Lower lobe of right lung (tissue), 2 donors: ENCODE results near the gene PCDHGC5. TPM values are rescaled to one million over a fixed set of nuclear protein-coding genes. Genes with fewer than 3 reads are reported as not detected.

Experiments
- ATAC-seq, 2 donors: fragments of 200-7000 bp; cut with Tn5 transposase; one replicate each; pipeline ENCODE4 v1.9.1; 2020 to 2022; ENCODE audit warnings: mild to moderate bottlenecking in 2 of 2, moderate library complexity in 2 of 2
- DNase-seq: peaks from one replicate; pipeline ENCODE4 v3.0.0-alpha.2; 2020
- H3K27ac ChIP-seq: fragments of 200-600 bp; one replicate; pipeline ENCODE4 v1.8.0; 2022
- H3K27me3 ChIP-seq: fragments of 200-600 bp; one replicate; pipeline ENCODE4 v1.8.0; 2022; ENCODE audit warnings: low read depth
- H3K36me3 ChIP-seq: fragments of 200-600 bp; one replicate; pipeline ENCODE4 v1.8.0; 2022; ENCODE audit warnings: mild to moderate bottlenecking
- H3K4me1 ChIP-seq: fragments of 200-600 bp; one replicate; pipeline ENCODE4 v1.8.0; 2022
- H3K4me3 ChIP-seq: fragments of 200-600 bp; one replicate; pipeline ENCODE4 v1.8.0; 2022; ENCODE audit warnings: mild to moderate bottlenecking
- H3K9me3 ChIP-seq: fragments of 200-600 bp; one replicate; pipeline ENCODE4 v1.8.0; 2022
- intact Hi-C: fragments of 100-400 bp; cut with DNase I; formaldehyde crosslinking; loops from one replicate; pipeline ENCODE4 v1.11.0; 2022
- total RNA-seq: library from RNA; stranded (reverse); fragmentation: NEBNext Ultra II Directional; extraction: Animal tissue kit (Norgen Biotek cat#: 25700); gene quantifications from one replicate; pipeline ENCODE4 v1.2.1, GENCODE V29; 2021
- TF ChIP-seq, protein P1 (sequence below): fragments of 200-600 bp; IDR thresholded peaks from one replicate; pipeline ENCODE4 v1.8.0; 2022; ENCODE audit warnings: antibody characterized with exemption, mild to moderate bottlenecking
- donor health status: DM: no; HTN: yes; CAD: no; lungs with severe emphysema.

Gene PCDHGC5
- total RNA-seq, 1 donor from 2014 or later: 1.8 TPM

DNA sequence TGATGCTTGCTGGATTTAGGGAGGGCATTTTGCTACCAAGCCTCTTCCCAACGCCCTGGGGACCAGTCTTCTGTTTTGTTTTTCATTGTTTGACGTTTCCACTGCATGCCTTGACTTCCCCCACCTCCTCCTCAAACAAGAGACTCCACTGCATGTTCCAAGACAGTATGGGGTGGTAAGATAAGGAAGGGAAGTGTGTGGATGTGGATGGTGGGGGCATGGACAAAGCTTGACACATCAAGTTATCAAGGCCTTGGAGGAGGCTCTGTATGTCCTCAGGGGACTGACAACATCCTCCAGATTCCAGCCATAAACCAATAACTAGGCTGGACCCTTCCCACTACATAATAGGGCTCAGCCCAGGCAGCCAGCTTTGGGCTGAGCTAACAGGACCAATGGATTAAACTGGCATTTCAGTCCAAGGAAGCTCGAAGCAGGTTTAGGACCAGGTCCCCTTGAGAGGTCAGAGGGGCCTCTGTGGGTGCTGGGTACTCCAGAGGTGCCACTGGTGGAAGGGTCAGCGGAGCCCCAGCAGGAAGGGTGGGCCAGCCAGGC, 23.0 kb downstream of the PCDHGC5 start:
- DNase-seq (no peak), ATAC-seq (no peak)
- H3K4me1 ChIP-seq: peaks cover 77% of the 10 kb centered on the region
- H3K27me3 ChIP-seq: no peaks in the 10 kb centered on the region
- intact Hi-C loops: no loop called here
- H3K9me3 ChIP-seq: no peaks in the 10 kb centered on the region
- TF ChIP-seq, protein P1, sequence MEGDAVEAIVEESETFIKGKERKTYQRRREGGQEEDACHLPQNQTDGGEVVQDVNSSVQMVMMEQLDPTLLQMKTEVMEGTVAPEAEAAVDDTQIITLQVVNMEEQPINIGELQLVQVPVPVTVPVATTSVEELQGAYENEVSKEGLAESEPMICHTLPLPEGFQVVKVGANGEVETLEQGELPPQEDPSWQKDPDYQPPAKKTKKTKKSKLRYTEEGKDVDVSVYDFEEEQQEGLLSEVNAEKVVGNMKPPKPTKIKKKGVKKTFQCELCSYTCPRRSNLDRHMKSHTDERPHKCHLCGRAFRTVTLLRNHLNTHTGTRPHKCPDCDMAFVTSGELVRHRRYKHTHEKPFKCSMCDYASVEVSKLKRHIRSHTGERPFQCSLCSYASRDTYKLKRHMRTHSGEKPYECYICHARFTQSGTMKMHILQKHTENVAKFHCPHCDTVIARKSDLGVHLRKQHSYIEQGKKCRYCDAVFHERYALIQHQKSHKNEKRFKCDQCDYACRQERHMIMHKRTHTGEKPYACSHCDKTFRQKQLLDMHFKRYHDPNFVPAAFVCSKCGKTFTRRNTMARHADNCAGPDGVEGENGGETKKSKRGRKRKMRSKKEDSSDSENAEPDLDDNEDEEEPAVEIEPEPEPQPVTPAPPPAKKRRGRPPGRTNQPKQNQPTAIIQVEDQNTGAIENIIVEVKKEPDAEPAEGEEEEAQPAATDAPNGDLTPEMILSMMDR: no peak
- peak overlapping the region; percentile 87 for H3K27ac ChIP-seq
- H3K4me3 ChIP-seq: no peak overlapping the region
- peaks cover 44% of the 10 kb centered on the region for H3K36me3 ChIP-seq

DNA sequence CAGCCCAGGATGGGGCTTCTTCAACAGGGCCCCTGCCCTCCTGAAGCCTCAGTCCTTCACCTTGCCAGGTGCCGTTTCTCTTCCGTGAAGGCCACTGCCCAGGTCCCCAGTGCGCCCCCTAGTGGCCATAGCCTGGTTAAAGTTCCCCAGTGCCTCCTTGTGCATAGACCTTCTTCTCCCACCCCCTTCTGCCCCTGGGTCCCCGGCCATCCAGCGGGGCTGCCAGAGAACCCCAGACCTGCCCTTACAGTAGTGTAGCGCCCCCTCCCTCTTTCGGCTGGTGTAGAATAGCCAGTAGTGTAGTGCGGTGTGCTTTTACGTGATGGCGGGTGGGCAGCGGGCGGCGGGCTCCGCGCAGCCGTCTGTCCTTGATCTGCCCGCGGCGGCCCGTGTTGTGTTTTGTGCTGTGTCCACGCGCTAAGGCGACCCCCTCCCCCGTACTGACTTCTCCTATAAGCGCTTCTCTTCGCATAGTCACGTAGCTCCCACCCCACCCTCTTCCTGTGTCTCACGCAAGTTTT, 23.6 kb downstream of the PCDHGC5 start:
- intact Hi-C loops: no loop called here
- Histone ChIP-seq H3K4me3 (peak overlapping the region; percentile 64), H3K4me1 (peaks cover 76% of the 10 kb centered on the region)

DNA sequence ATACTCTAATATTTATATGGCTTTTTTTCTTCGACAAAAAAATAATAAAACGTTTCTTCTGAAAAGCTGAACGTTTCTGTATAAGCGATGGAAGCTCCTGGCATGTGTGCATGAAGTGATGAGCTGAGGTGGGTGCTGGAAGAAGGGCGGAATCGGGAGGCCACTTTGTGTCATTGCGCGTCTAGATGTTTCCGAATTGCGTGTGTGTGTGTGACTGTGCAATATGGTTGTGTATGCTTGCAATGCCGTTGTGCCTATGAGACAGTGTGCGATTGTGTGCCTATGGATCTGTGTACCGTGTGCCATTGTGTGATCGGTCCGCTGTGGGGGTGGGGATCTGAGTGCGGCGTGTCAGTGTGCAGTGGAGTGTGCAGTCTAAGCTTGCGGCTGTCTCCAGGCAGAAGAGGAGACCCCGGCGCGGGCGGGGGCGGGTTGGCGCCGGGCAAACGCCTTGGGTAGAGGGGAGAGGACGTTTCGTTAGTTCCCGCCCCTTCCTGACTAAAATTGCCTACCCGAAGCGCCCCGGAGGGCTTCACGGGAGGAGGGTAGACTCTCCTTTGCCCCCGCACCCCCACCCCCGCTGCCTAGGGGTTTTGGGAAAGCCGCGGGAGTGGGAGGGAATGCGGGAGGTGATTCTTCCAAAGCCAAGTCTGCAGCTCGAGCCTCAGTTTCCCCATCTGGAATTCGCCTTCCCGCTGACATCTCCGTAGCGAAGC, 24.2 kb downstream of the PCDHGC5 start:
- ATAC-seq: peak; percentile 16 to 34
- DNase-seq: no peak
- Histone ChIP-seq H3K27ac (peak overlapping the region; percentile 87), H3K4me1 (peaks cover 74% of the 10 kb centered on the region), H3K4me3 (peak overlapping the region; percentile 64), H3K9me3 (no peaks in the 10 kb centered on the region), H3K36me3 (peaks cover 50% of the 10 kb centered on the region), H3K27me3 (no peaks in the 10 kb centered on the region)
- intact Hi-C loops: no loop called here
- TF ChIP-seq, protein P1: no peak

More for the DNA sequence above, 23.6 kb downstream of the PCDHGC5 start:
- H3K36me3 ChIP-seq: peaks cover 45% of the 10 kb centered on the region
- peak; percentile 91 for DNase-seq
- no peaks in the 10 kb centered on the region for H3K9me3 ChIP-seq
- no peaks in the 10 kb centered on the region for H3K27me3 ChIP-seq
- H3K27ac ChIP-seq: peak overlapping the region; percentile 87
- peak; percentile 72 to 75 for ATAC-seq
- TF ChIP-seq, protein P1: peak; percentile 92

DNA sequence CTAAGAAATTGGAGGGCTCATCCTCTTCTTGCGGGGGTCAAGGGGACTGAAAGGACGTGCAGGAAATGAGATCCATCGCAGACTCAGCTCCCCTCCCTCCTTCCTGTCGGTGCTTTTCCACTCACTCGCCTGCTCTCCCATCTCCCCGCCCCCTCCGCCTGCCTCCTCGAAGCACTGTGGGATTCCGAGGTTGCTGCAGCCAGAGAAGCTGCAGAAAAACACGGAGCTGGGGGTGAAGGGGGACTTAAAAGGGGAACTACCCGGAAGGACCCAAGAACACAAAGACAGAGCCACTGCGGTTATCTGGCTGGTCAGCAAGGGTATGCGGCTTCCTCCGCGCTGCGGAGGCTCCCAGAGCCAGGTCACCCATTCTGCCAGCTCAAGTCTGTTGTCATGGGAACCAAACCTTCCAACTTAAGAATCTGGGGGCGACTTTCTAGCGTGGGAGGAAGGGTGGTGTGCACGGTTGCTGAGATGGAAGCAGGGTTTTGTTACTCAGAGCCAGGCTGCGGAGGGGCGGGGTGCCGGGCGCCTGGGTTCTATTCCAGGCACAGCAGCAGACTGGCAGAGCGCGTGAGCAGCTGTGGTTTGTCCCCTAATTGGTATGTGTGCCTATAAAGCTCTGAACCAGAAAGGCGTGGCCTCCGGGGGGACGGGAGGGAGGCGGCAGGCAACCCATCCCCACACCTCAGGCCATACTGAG, 24.9 kb downstream of the PCDHGC5 start:
- Histone ChIP-seq H3K27me3 (no peaks in the 10 kb centered on the region), H3K27ac (peak overlapping the region; percentile 87), H3K36me3 (peaks cover 56% of the 10 kb centered on the region), H3K4me1 (peaks cover 71% of the 10 kb centered on the region), H3K9me3 (no peaks in the 10 kb centered on the region), H3K4me3 (peak overlapping the region; percentile 64)
- ATAC-seq (peak; percentile 55 to 56), DNase-seq (peak; percentile 80)
- TF ChIP-seq, protein P1: no peak
- intact Hi-C loops: no loop called here

GRCh38 chr5:141514330-141515133, 25.7 kb downstream of the PCDHGC5 start:
- peak overlapping the region; percentile 87 for H3K27ac ChIP-seq
- H3K9me3 ChIP-seq: no peaks in the 10 kb centered on the region
- H3K4me3 ChIP-seq: peak overlapping the region; percentile 64
- H3K4me1 ChIP-seq: peaks cover 71% of the 10 kb centered on the region
- DNase-seq (no peak), ATAC-seq (no peak)
- intact Hi-C loops: no loop called here
- H3K36me3 ChIP-seq: peaks cover 63% of the 10 kb centered on the region
- TF ChIP-seq, protein P1: no peak
- H3K27me3 ChIP-seq: no peaks in the 10 kb centered on the region
